SK-N-SH (cell line): ENCODE data around the gene CUL1. TPM values are rescaled to one million over a fixed set of nuclear protein-coding genes. Genes with fewer than 3 reads are reported as not detected.

Source experiments
- CTCF ChIA-PET: fragments of 300-600, 350-600 bp; formaldehyde crosslinking; extraction: SDS; loops from one replicate; lab custom pipeline; 2021; lab: Yijun Ruan, JAX
- POLR2A ChIA-PET: fragments of 350-600 bp; sonication (Branson Sonifier 250); formaldehyde crosslinking; extraction: SDS; loops from one replicate; lab custom pipeline; 2020; ENCODE audit warnings: antibody characterized with exemption, inconsistent platforms; lab: Yijun Ruan, JAX
- DNase-seq: peaks from one replicate; pipeline ENCODE4 v3.0.0; 2012
- H2AFZ ChIP-seq: fragments of 200-600 bp; sonication (generic); 2 replicates; pipeline ENCODE4 v1.8.1; 2016; ENCODE audit warnings: antibody characterized with exemption, mild to moderate bottlenecking, low read depth
- H3F3A ChIP-seq: fragments of 200-600 bp; sonication (generic); replicated peaks from 2 replicates; pipeline ENCODE3; 2016; ENCODE audit warnings: antibody characterized with exemption, mild to moderate bottlenecking; ENCODE audit not compliant: insufficient read depth
- H3K27ac ChIP-seq, 2 experiments: fragments of 200-500 bp in 1 of 2; fragments of 200-600 bp in 1 of 2; sonication (Bioruptor generic) in 1 of 2; sonication (generic), shearing (Covaris generic) in 1 of 2; 2 replicates each; pipeline versions ENCODE4 v1.5.1 to v1.6.1; 2014 to 2016; ENCODE audit warnings: low read depth in 2 of 2, inconsistent platforms in 1 of 2, low read length in 1 of 2, mild to moderate bottlenecking in 1 of 2, mixed read lengths in 1 of 2
- H3K27me3 ChIP-seq: fragments of 200-600 bp; sonication (generic), shearing (Covaris generic); 2 replicates; pipeline ENCODE4 v1.6.1; 2016; ENCODE audit warnings: mixed run types; ENCODE audit not compliant: insufficient read depth
- H3K36me3 ChIP-seq, 2 experiments: fragments of 200-500 bp in 1 of 2; fragments of 200-600 bp in 1 of 2; sonication (Bioruptor generic) in 1 of 2; sonication (generic) in 1 of 2; replicated peaks in 1 of 2; 2 replicates each; pipeline versions ENCODE3 to v1.5.1; 2014 to 2016; ENCODE audit warnings: low read length in 1 of 2, mild to moderate bottlenecking in 1 of 2; ENCODE audit not compliant: insufficient read depth in 2 of 2, control insufficient read depth in 1 of 2
- H3K4me1 ChIP-seq, 2 experiments: fragments of 200-500 bp in 1 of 2; fragments of 200-600 bp in 1 of 2; sonication (Bioruptor generic) in 1 of 2; sonication (generic), shearing (Covaris generic) in 1 of 2; 2 replicates each; pipeline versions ENCODE4 v1.5.1 to v1.6.1; 2014 to 2016; ENCODE audit warnings: low read depth in 1 of 2, low read length in 1 of 2, mixed run types in 1 of 2; ENCODE audit not compliant: insufficient read depth in 2 of 2, control insufficient read depth in 1 of 2
- H3K4me2 ChIP-seq: fragments of 200-600 bp; sonication (generic), shearing (Covaris generic); 2 replicates; pipeline ENCODE4 v1.6.1; 2017; ENCODE audit warnings: mixed run types
- H3K4me3 ChIP-seq, 2 experiments: fragments of 200-500 bp in 1 of 2; fragments of 200-600 bp in 1 of 2; sonication (Bioruptor generic) in 1 of 2; sonication (generic), shearing (Covaris generic) in 1 of 2; 2 replicates each; pipeline versions ENCODE4 v1.5.1 to v1.8.1; 2014 to 2016; ENCODE audit warnings: low read depth in 2 of 2, inconsistent platforms in 1 of 2, low read length in 1 of 2, mild to moderate bottlenecking in 1 of 2, mixed read lengths in 1 of 2, moderate library complexity in 1 of 2
- H3K79me2 ChIP-seq: fragments of 200-600 bp; sonication (generic); 2 replicates; pipeline ENCODE4 v1.8.1; 2017; ENCODE audit warnings: mild to moderate bottlenecking; ENCODE audit not compliant: insufficient read depth
- H3K9ac ChIP-seq: fragments of 200-600 bp; sonication (generic); 2 replicates; pipeline ENCODE4 v1.6.1; 2017; ENCODE audit warnings: mixed run types
- H3K9me2 ChIP-seq: fragments of 200-600 bp; sonication (generic); 2 replicates; pipeline ENCODE4 v1.6.1; 2017; ENCODE audit warnings: mixed run types
- H3K9me3 ChIP-seq: fragments of 200-600 bp; sonication (generic); 2 replicates; pipeline ENCODE4 v1.6.1; 2017; ENCODE audit warnings: mixed run types, mild to moderate bottlenecking, moderate library complexity
- H4K20me1 ChIP-seq: fragments of 200-600 bp; sonication (generic); 2 replicates; pipeline ENCODE4 v1.6.1; 2017; ENCODE audit warnings: mild to moderate bottlenecking, mixed run types; ENCODE audit not compliant: insufficient read depth
- EP300 ChIP-seq, 2 experiments: IDR thresholded peaks; 2 replicates each; pipeline versions ENCODE4 v1.4.0 to v1.6.1; 2012; ENCODE audit warnings: borderline replicate concordance in 1 of 2, low read depth in 1 of 2, low read length in 1 of 2
- EZH2phosphoT487 ChIP-seq: fragments of 200-600 bp; sonication (generic); IDR thresholded peaks from 2 replicates; pipeline ENCODE4 v1.6.1; 2017; ENCODE audit warnings: low read depth, mixed run types, mild to moderate bottlenecking, antibody characterized with exemption, moderate library complexity, borderline replicate concordance
- FOSL2 ChIP-seq: IDR thresholded peaks from 2 replicates; pipeline ENCODE4 v1.4.0; 2012; ENCODE audit warnings: low read depth, mild to moderate bottlenecking, moderate library complexity, borderline replicate concordance
- IRF3 ChIP-seq: fragments of 150-350 bp; IDR thresholded peaks from 2 replicates; pipeline ENCODE4 v1.6.1; 2016; ENCODE audit warnings: mild to moderate bottlenecking, low read depth, low read length
- MEF2A ChIP-seq: IDR thresholded peaks from 2 replicates; pipeline ENCODE4 v1.4.0; 2012; ENCODE audit warnings: low read depth, borderline replicate concordance
- MXI1 ChIP-seq: IDR thresholded peaks from 2 replicates; pipeline ENCODE4 v1.6.1; 2012; ENCODE audit warnings: mild to moderate bottlenecking, low read depth, low read length, improper control_type of control experiment
- PBX3 ChIP-seq: IDR thresholded peaks from 2 replicates; pipeline ENCODE4; 2012
- RCOR1 ChIP-seq: fragments of 150-350 bp; IDR thresholded peaks from 2 replicates; pipeline ENCODE4 v1.6.1; 2017; ENCODE audit warnings: antibody characterized with exemption, low read length
- RFX5 ChIP-seq: IDR thresholded peaks from 2 replicates; pipeline ENCODE4 v1.6.1; 2012; ENCODE audit warnings: mild to moderate bottlenecking, improper control_type of control experiment, low read length
- RXRA ChIP-seq: IDR thresholded peaks from 2 replicates; pipeline ENCODE4 v1.4.0; 2012; ENCODE audit warnings: low read depth, mild to moderate bottlenecking, borderline replicate concordance
- SIN3A ChIP-seq: IDR thresholded peaks from 2 replicates; pipeline ENCODE4 v1.6.1; 2012; ENCODE audit warnings: low read depth, mild to moderate bottlenecking, low read length, moderate library complexity, borderline replicate concordance
- SMC3 ChIP-seq: IDR thresholded peaks from 2 replicates; pipeline ENCODE4 v1.6.1; 2012; ENCODE audit warnings: low read depth, low read length, improper control_type of control experiment
- TAF1 ChIP-seq: IDR thresholded peaks from 2 replicates; pipeline ENCODE4 v1.6.1; 2012; ENCODE audit warnings: low read depth, mild to moderate bottlenecking, low read length, moderate library complexity, borderline replicate concordance
- TCF12 ChIP-seq: IDR thresholded peaks from 2 replicates; pipeline ENCODE4 v1.4.0; 2012
- TEAD4 ChIP-seq: IDR thresholded peaks from 2 replicates; pipeline ENCODE4 v1.4.0; 2012; ENCODE audit warnings: mild to moderate bottlenecking, borderline replicate concordance; ENCODE audit not compliant: insufficient read depth
- USF1 ChIP-seq: IDR thresholded peaks from 2 replicates; pipeline ENCODE4 v1.4.0; 2012; ENCODE audit warnings: low read depth, borderline replicate concordance
- USF2 ChIP-seq: fragments of 150-350 bp; IDR thresholded peaks from 2 replicates; pipeline ENCODE4 v1.6.1; 2017; ENCODE audit warnings: antibody characterized with exemption, low read length, low read depth, borderline replicate concordance
- ZBTB33 ChIP-seq: IDR thresholded peaks from 2 replicates; pipeline ENCODE4 v1.4.0; 2012; ENCODE audit warnings: low read depth, borderline replicate concordance
- WGBS: methylation state at CpG from one replicate; pipeline ENCODE4 v1.1.6; 2017; ENCODE audit warnings: low lambda C conversion rate; 5-methylcytosine and 5-hydroxymethylcytosine counted together
- polyA plus RNA-seq, 3 experiments: library from polyadenylated mRNA; depleted of rRNA; stranded (reverse); fragments of >200 nt; gene quantifications; 2 replicates each; pipeline ENCODE4 v1.2.3, GENCODE V29; 2012

CUL1 gene
- polyA plus RNA-seq, 1 of the 3 experiments (the other 2 are of a cell fraction) = 45.2 TPM

- no peak for DNase-seq
- Histone ChIP-seq H3K27me3 (no peaks in the 10 kb centered on the region), H3K79me2 (peaks cover 100% of the 10 kb centered on the region), H3K4me2 (no peak overlapping the region), H3K9me2 (no peaks in the 10 kb centered on the region), H3K9ac (no peak overlapping the region), H3K36me3 (no peaks in the 10 kb centered on the region), H4K20me1 (peaks cover 100% of the 10 kb centered on the region), H3K4me1 (peaks cover 7 to 19% of the 10 kb centered on the region in 2 experiments; a peak in 3 of 4 replicates), H3K4me3 (no peak overlapping the region), H3K9me3 (no peaks in the 10 kb centered on the region), H3F3A (no peaks in the 10 kb centered on the region), H3K27ac (no peak overlapping the region), H2AFZ (no peak overlapping the region)
- ChIA-PET POLR2A (no interaction called here), CTCF (interaction anchor here (1.2 to 1.3 kb wide), 2 partner anchors 239 to 342 kb away, joined by 3 to 4 read pairs; no protein-coding TSS in a partner anchor)
- TF ChIP-seq MXI1 = no peak
- TF ChIP-seq RFX5 = no peak
- TF ChIP-seq TEAD4 = no peak
- TF ChIP-seq SIN3A = no peak
- no peak for TF ChIP-seq USF1
- TF ChIP-seq ZBTB33 = no peak
- no peak for TF ChIP-seq MEF2A
- TF ChIP-seq RXRA = no peak
- TF ChIP-seq SMC3 = no peak
- TF ChIP-seq PBX3 = no peak
- TF ChIP-seq TAF1 = no peak
- TF ChIP-seq FOSL2 = no peak
- no peak for TF ChIP-seq EP300 (IDR thresholded peaks at IDR 0.05; ENCODE audit: borderline replicate concordance in 1 of 2, low read depth in 1 of 2, low read length in 1 of 2)
- TF ChIP-seq TCF12 = no peak
- TF ChIP-seq USF2 = no peak
- no peak for TF ChIP-seq IRF3
- no peak for TF ChIP-seq RCOR1
- no peak for TF ChIP-seq EZH2phosphoT487
- WGBS = 93% methylated on average over 3 of the region's 3 CpGs
These were observed 25.1 kb downstream of the CUL1 start for GRCh38 chr7:148723846-148724245.
